GM18951 (cell line): Measurements from ENCODE around the gene NFASC.

Experiments
- POLR2A ChIP-seq: IDR thresholded peaks from 4 replicates; pipeline ENCODE4 v1.6.1; 2011; ENCODE audit warnings: mild to moderate bottlenecking; ENCODE audit not compliant: insufficient read length, insufficient read depth; ENCODE audit errors: extremely low read depth
- in situ Hi-C: fragments of 300-500 bp; cut with MboI; formaldehyde crosslinking; loops from one replicate; pipeline ENCODE4 v1.12.0; 2022; ENCODE audit warnings: low sequenced_read_pairs, mixed read lengths, inconsistent platforms; ENCODE audit not compliant: unreplicated experiment

Gene NFASC

DNA sequence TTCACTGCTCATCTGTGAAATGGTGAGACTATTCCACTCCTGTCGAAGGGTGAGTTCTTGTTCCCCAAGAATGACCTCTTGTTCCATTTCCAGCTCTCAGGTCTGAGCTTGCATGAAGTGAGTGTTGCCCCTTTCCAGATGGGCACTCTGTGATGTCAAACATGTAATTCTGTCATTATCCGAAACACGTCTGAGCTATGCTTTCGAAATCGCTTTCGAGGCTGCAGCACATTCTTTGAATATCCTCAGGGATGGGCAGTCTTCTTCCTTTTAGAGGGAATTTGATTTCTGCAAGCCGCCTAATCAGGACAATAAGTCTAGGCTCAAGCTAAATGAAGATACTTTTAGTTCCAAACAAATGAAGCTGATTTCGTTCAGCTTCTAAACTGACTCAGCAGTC lies 15.1 kb downstream of the NFASC start:
- no peak for TF ChIP-seq POLR2A
- in situ Hi-C loops = no loop called here

DNA sequence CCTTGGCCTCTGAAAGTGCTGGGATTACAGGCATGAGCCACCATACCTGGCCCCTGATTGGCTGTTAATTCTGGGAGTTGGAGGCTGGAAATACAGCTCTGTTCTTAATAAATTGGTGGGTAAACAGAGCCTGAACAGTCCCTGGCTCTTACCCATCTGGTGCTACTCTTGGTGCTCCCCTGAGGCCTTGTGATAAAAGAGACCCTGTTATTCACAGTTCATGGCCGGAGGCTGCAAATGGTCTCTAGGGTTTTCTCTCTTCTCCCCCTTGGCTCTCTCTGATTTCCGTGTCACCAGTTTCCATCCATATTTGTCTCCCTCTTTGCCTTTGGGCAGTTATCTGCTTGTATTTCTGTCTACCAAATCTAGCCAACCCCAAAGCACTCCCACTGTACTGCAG lies 17.2 kb downstream of the NFASC start:
- no peak for TF ChIP-seq POLR2A
- in situ Hi-C loops = no loop called here

DNA sequence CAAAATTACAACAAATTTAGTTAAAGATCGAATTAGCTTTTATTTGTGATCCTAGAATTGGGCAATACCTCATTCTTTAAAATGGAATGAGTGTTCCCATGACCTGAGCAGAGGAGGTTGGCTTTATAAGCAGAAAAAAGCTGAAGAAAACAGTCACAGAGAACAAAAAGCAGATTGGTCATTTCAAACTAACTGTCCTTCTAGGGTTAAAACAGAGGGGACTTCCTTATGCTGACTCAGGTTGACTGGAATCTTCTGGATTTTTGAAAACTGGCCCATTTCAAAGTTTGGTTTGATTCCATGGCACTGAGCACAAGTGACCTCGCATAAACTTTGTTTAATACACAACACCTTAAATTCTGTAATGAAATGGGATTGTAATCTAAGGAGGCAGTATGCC lies 17.6 kb downstream of the NFASC start:
- TF ChIP-seq POLR2A = no peak
- in situ Hi-C loops = no loop called here

DNA sequence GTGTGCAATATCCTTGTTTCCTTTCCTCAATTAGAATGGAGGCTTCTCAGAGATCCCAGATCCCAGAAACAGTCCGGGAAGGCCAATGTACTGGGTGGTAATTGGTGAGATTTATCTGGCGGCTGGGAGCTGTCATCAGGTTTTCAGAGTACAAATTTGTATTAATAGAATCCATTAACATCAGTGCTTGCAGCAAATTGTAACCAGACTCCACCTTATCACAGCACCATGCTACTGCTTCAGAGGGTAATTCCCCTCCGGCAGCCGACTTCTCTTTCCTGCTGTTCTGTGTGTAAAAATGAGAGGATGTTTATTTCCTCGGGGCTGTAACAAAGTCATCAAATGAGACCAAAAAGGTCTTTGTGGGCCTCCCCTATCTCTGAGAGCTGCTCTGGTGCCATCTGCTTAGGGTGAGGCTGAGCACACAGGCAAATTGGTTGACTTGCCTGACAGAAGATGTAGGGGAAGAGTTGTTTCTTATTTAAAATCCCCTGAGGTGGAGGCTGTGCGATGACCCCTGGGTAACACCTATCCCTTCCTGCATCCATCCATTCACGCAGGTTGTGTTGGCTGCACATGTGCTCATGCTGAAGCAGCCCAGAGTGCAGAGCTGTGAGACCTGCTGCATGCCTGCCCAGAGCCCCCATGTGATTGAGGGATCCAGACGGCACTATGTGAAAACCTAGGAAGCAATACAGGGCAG lies 19.2 kb downstream of the NFASC start:
- no peak for TF ChIP-seq POLR2A
- in situ Hi-C loops = no loop called here

DNA sequence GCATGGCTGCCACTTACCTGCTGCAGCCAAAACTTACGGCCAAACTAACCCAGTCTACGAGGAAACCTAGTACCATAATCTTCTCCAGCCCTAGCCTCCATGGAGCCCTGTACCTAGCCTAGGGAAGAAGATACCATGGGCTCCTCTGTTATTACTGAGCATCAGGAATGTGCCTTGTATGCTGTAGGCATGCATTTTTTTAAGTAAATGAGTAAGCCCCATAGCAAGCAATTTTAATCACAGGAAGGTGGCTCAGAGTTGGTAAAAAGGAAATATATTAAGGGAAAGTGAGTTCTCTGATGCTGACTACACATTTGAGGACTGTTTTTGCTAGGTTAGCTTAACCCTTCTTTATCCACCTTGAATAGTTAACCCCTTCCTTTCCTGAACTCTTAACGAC lies 21.2 kb downstream of the NFASC start:
- in situ Hi-C loops = no loop called here
- TF ChIP-seq POLR2A = no peak

DNA sequence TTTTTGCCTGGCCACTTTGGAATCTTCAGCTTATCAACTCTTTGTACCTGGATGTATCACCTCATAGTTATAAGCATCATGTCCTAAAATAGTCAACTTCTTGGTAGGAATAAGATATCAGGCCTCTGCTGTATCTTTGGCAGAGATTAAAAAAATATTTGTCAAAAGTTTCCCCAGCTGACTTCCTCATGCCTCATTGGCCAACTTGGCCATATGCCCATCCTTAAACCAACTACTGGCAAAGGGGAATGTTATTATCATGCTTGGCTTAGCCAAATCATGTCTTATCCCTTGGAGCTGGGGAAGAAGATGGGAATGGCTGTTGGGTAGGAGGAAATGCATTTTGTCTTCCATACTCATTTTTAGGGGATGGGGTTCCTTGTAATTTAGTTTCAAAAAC lies 23.4 kb downstream of the NFASC start:
- in situ Hi-C loops = no loop called here
- TF ChIP-seq POLR2A = no peak

DNA sequence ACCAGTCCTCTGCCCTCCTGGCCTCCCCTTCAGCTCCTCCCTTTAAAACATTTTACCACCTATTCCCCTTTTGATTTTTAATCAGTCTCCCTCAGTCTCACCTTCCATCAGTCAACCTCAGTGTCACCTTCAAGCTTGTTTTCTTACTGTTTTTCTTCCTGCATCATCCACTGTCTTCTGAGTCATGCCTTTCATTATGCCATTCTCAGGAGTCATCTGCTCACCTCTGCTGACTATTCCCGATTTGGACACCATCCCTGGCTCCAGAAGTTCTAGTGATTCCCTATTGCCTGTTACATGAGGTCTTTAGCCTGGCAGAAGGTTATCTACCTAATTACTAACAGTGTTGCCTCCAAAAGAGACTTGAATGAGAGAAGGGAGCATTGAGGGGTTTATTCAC lies 23.9 kb downstream of the NFASC start:
- in situ Hi-C loops = no loop called here
- TF ChIP-seq POLR2A = no peak

DNA sequence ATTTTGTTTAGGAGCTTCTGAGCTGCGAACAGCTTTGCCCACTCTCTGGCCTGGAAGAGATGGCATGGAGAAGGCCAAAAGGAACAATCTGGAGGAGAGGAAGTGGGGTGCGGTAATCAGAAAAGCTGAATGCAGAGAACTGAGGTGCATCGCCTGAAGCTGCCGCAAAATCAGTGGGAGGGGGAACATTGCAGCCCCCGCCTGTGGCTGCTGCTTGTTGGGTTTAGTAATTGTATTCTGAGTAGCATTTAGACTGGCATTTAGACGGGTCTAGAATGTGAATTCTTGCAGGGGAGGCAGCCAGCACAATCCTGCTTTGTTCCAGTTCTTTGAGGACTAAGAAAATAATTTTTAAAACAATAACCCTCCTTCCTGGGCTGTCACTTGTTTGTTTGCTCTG lies 25.4 kb downstream of the NFASC start:
- in situ Hi-C loops = no loop called here
- no peak for TF ChIP-seq POLR2A

DNA sequence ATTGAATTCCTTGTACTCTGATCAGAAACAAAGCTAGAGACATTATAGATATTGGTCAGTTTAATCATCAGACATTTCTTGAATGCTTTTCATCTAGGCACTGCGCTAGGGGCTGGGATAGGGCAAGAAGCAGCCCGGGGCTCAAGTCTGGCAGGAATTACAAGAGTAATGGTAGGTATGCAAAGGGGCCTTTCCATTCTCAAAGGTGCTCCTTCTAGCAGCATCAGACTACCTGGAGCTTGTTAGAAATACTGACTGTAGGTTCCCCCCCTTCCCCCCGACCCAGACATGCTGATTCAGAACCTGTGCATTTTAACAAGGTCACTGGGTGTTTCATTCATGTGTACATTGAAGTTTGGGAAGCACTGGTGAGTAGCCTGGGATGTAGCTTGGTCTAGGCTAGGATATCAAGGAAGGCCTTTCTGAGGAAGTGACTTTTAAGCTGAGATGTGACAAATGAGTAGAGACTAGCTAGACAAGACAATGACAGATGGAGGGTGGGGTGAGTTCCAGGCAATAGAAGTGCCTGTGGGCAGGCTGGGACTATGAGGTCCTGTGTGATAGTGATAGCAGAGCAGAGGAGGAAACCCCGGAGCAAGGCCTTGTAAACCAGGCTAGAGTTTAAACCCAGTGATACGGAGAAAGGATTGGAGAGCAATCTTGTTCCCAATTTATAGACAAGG lies 26.3 kb downstream of the NFASC start:
- in situ Hi-C loops = no loop called here
- no peak for TF ChIP-seq POLR2A

DNA sequence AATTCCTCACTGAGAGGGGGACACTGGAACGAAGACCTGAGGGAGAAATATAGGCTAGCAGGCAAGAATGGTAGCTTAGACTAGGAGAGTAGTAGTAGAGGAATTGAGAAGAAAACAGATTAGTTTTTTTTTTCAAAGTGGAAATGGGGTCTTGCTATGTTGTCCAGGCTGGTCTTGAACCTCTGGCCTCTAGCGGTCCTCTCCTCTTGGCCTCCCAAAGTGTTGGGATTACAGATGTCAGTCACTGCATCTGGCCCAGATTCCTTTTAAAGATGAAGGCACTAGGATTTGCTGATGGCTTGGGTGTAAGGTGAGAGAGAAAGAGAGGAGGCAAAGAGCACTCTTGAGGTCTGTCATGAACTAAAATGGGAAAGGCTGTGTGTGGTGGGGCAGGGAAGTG lies 30.1 kb downstream of the NFASC start:
- no peak for TF ChIP-seq POLR2A

DNA sequence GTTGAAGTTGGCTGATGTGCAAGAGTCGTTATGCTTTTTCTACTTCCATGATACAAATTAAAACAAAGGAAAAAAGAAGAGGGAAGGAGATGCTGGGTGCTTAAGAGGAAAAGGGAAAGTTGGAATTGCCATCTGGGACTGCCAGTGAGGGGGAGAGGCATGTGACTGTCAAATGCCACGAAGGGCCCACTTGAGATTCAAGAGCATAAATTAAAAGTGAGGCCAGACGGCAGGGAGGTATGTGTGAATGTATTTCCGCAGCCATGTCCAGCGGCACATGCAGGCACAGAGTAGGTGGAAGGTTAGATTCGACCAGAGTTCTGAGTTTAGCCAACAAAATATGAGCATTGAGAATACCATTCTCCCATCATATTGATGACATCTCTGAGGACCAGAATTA lies 32.0 kb downstream of the NFASC start:
- no peak for TF ChIP-seq POLR2A
- in situ Hi-C loops = no loop called here

More for the DNA sequence above, 30.1 kb downstream of the NFASC start:
- in situ Hi-C loops = no loop called here

DNA sequence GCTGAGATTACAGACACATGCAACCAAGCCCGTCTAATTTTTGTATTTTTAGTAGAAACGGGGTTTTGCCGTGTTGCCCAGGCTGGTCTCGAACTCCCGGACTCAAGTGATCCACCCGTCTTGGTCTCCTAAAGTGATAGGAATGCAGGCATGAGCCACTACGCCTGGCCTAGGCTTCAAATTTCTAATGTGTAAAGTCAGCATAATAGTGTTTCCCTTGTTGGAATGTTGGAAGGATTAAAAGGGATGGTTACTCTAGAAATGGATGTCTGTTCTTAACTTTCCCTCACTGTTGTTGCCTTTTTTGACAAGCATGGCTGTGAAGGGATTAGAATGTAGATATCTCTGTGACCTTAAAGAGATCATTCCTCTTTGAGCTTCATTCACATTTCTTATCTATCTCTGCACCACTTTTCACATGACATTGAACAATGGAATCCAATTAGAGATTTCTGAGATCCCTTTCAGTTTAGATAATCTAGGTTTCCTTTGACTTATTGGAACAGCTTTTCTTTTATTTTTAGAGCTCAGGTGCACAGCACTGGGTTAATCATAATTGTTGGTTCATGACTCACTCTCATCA lies 33.7 kb downstream of the NFASC start:
- no peak for TF ChIP-seq POLR2A
- in situ Hi-C loops = no loop called here

DNA sequence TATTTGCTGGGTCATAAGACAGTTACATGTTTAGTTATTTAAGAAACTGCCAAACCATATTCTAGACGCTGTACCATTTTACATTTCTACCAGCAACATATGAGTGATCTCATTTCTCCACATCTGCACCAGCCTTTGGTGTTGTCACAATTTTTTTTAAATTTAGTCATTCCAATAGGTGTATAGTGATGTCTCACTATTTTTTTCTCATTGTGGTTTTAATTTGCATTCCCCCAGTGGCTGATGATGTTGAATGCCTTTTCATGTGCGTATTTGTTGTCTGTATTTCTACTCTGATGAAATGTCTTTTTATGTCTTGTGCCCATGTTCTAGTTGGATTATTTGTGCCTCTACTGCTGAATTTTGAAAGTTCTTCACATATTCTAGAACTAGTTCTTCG lies 38.4 kb downstream of the NFASC start:
- in situ Hi-C loops = no loop called here
- no peak for TF ChIP-seq POLR2A

DNA sequence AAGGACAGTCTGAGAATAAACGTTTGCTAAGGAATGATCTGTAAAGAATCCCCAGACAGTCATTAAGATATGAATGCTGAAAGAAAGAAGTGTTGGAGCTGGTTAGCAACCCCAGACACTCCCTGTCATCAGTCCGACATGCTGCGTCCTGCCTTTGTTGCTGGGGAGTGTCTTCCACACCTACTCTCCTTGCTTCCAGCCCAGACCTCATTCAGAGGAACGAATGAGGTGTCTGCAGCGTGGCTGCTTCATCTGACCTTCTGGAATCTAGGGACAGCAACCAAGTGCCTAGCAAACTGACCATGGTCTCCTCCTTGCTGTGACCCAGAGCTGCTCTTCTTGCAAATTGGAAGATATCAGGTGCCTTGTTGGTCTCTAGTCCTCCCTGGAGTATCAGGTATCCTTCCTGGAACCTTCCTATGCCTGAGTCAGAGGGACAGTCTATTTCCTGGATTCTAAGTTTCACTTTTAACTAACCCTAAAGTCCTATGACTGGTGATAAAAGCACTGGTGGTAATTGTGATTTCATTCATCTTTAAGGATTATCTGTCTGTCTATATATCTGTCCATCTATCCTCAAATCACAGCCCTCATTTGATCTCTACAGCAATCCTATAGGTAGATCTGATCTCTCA lies 45.3 kb downstream of the NFASC start:
- no peak for TF ChIP-seq POLR2A
- in situ Hi-C loops = no loop called here

DNA sequence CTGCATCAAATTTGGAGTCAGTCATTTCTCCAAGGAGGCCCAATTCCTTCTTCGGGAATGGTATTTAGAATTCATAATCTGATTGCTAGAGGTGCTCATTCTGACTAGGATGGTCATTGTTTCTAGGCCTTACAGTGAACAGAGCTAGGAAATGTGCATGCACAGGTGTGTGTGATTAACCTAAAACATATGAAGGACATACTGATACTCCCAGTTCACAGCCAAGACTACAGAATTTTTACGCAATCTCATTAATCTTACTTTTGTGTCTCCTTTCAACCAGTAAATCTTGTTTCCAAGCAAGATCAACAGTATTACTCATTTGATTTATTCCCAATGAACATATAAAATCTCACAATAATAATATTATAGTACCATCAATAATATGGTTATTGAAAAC lies 47.1 kb downstream of the NFASC start:
- in situ Hi-C loops = no loop called here
- no peak for TF ChIP-seq POLR2A
